Panc1 (cell line): Measurements from ENCODE around the gene ADRM1. TPM values are rescaled to one million over a fixed set of nuclear protein-coding genes. Genes with fewer than 3 reads are reported as not detected.
A peak's percentile ranks its signal among the peaks of the same experiment; 100 is the strongest.

Experiments
- ATAC-seq: fragments of 200-7000 bp; cut with Tn5 transposase; 2 replicates; pipeline ENCODE4 v1.9.1; 2020; ENCODE audit warnings: mild to moderate bottlenecking, moderate library complexity
- BruUV-seq: library from RNA; stranded (reverse); fragments of 400-500 nt; replicated peaks from 2 replicates; lab custom pipeline; 2021; lab: Mats Ljungman, UMichigan
- CTCF ChIA-PET: fragments of 300-600 bp; sonication (Branson Sonifier 250); formaldehyde crosslinking; loops from one replicate; lab custom pipeline; 2022; ENCODE audit warnings: antibody characterized with exemption; lab: Charles Lee
- POLR2A ChIA-PET: fragments of 300-600 bp; sonication (Branson Sonifier 250); formaldehyde crosslinking; loops from one replicate; lab custom pipeline; 2022; ENCODE audit warnings: antibody characterized with exemption; lab: Charles Lee
- DNase-seq: peaks from one replicate; pipeline ENCODE4 v3.0.0-alpha.2; 2010; ENCODE audit warnings: low read depth, low spot score
- H3K27ac ChIP-seq: 2 replicates; pipeline ENCODE4 v1.5.1; 2011; ENCODE audit warnings: mild to moderate bottlenecking, low read length, inconsistent platforms
- H3K27me3 ChIP-seq: fragments of 200-500 bp; sonication (Bioruptor generic); 2 replicates; pipeline ENCODE4 v1.6.0; 2014; ENCODE audit warnings: low read length, inconsistent platforms; ENCODE audit not compliant: control insufficient read depth, insufficient read depth
- H3K36me3 ChIP-seq: fragments of 200-500 bp; sonication (Bioruptor generic); 2 replicates; pipeline ENCODE4 v1.5.1; 2014; ENCODE audit warnings: inconsistent platforms, mild to moderate bottlenecking, low read length, moderate library complexity; ENCODE audit not compliant: control insufficient read depth, insufficient read depth
- H3K4me1 ChIP-seq: 2 replicates; pipeline ENCODE4 v1.5.1; 2011; ENCODE audit warnings: inconsistent platforms, mild to moderate bottlenecking, low read length, moderate library complexity; ENCODE audit not compliant: control insufficient read depth, insufficient read depth
- H3K4me3 ChIP-seq, 2 experiments: 2 replicates each; pipeline ENCODE4 v1.5.1; 2011 to 2012; ENCODE audit warnings: low read depth in 2 of 2, low read length in 2 of 2, mild to moderate bottlenecking in 2 of 2, inconsistent platforms in 1 of 2, moderate library complexity in 1 of 2
- H3K9me3 ChIP-seq: fragments of 200-500 bp; sonication (Bioruptor generic); 2 replicates; pipeline ENCODE4 v1.5.1; 2014; ENCODE audit warnings: low read depth, mild to moderate bottlenecking, inconsistent platforms, low read length, moderate library complexity; ENCODE audit not compliant: control insufficient read depth, insufficient read depth
- CTCF ChIP-seq: fragments of 450-650 bp; IDR thresholded peaks from 2 replicates; pipeline ENCODE4 v1.5.1; 2017; ENCODE audit warnings: mild to moderate bottlenecking
- POLR2AphosphoS5 ChIP-seq: IDR thresholded peaks from 2 replicates; pipeline ENCODE4 v1.6.1; 2012; ENCODE audit warnings: mild to moderate bottlenecking, low read depth, low read length, moderate library complexity
- REST ChIP-seq, 2 experiments: IDR thresholded peaks; 2 replicates each; pipeline ENCODE4 v1.6.1; 2011 to 2012; ENCODE audit warnings: low read depth in 2 of 2, control low read depth in 1 of 2, low read length in 1 of 2, mild to moderate bottlenecking in 1 of 2, moderate library complexity in 1 of 2; ENCODE audit not compliant: insufficient read depth in 1 of 2
- SIN3A ChIP-seq: IDR thresholded peaks from 2 replicates; pipeline ENCODE4 v1.6.1; 2012; ENCODE audit warnings: low read depth, mild to moderate bottlenecking, low read length, moderate library complexity, borderline replicate concordance; ENCODE audit not compliant: insufficient read depth
- TCF7L2 ChIP-seq: IDR thresholded peaks from 2 replicates; pipeline ENCODE4 v1.6.1; 2011; ENCODE audit warnings: mild to moderate bottlenecking, low read depth, low read length, inconsistent platforms
- in situ Hi-C: cut with HindIII; loops from 2 replicates; pipeline ENCODE4 v1.10.0; 2016; ENCODE audit warnings: low sequenced_read_pairs, low pct_unique_long_range_greater_than_20kb
- intact Hi-C: fragments of 100-400 bp; cut with micrococcal nuclease; formaldehyde crosslinking; loops from one replicate; pipeline ENCODE4 v1.10.0; 2022; ENCODE audit not compliant: unreplicated experiment
- total RNA-seq: library from RNA; stranded (reverse); gene quantifications from one replicate; pipeline ENCODE4 v1.2.1, GENCODE V29; 2021; ENCODE audit not compliant: unreplicated experiment

ADRM1 gene
- total RNA-seq, 1 experiment from 2014 or later, result 194 TPM

GRCh38 chr20:62294516-62294915, 8.3 kb upstream of the ADRM1 start:
- CTCF ChIA-PET, result interaction anchor here (0.6 kb wide), 1 partner anchor 8 kb away, joined by 3 read pairs; no protein-coding TSS in a partner anchor
- intact Hi-C loops, result no loop called here
- H3K27ac ChIP-seq, result no peak overlapping the region
- H3K4me1 ChIP-seq, result no peaks in the 10 kb centered on the region
- no peak overlapping the region for H3K4me3 ChIP-seq
- TF ChIP-seq POLR2AphosphoS5 (no peak), REST (IDR thresholded peaks at IDR 0.05; ENCODE audit: insufficient read depth in 1 of 2, low read depth in 2 of 2, low read length in 1 of 2) (no peak), SIN3A (no peak), TCF7L2 (no peak), CTCF (no peak)
- in situ Hi-C loops, result no loop called here
- H3K27me3 ChIP-seq, result no peaks in the 10 kb centered on the region
- ATAC-seq (no peak), DNase-seq (no peak)
- BruUV-seq, result TSS peak; percentile 89
- POLR2A ChIA-PET, result no interaction called here
- H3K36me3 ChIP-seq, result peaks cover 3% of the 10 kb centered on the region; the same call in 1 of the 2 replicates
- no peaks in the 10 kb centered on the region for H3K9me3 ChIP-seq

- no peaks in the 10 kb centered on the region for H3K4me1 ChIP-seq
- intact Hi-C loops (no loop called here), in situ Hi-C loops (no loop called here)
Measured at GRCh38 chr20:62296724-62297448, 5.9 kb upstream of the ADRM1 start.

More at GRCh38 chr20:62296724-62297448, 5.9 kb upstream of the ADRM1 start:
- Histone ChIP-seq H3K9me3 (no peaks in the 10 kb centered on the region), H3K36me3 (peaks cover 3% of the 10 kb centered on the region; the same call in 1 of the 2 replicates), H3K27ac (no peak overlapping the region), H3K27me3 (no peaks in the 10 kb centered on the region), H3K4me3 (no peak overlapping the region)
- no TSS peak for BruUV-seq
- ChIA-PET POLR2A (no interaction called here), CTCF (no interaction called here)
- TF ChIP-seq REST (IDR thresholded peaks at IDR 0.05; ENCODE audit: insufficient read depth in 1 of 2, low read depth in 2 of 2, low read length in 1 of 2) (no peak), CTCF (no peak), POLR2AphosphoS5 (no peak), SIN3A (no peak), TCF7L2 (no peak)
- ATAC-seq (no peak), DNase-seq (no peak)
